Esophagus squamous epithelium (tissue), 4 donors: ENCODE measurements around the gene CCDC85C.

Source experiments
- CTCF ChIP-seq, 6 experiments: fragments of 450-650 bp in 4 of 6; fragments of 200-600 bp in 2 of 6; sonication (generic) in 2 of 6; IDR thresholded peaks; one replicate each; pipeline ENCODE4 v1.5.1; 2016 to 2019; ENCODE audit warnings: antibody characterized with exemption in 6 of 6, mild to moderate bottlenecking in 4 of 6, moderate library complexity in 4 of 6
- POLR2A ChIP-seq, 4 donors: fragments of 450-650 bp; IDR thresholded peaks; one replicate each; pipeline ENCODE4 v1.6.1; 2017; ENCODE audit warnings: antibody characterized with exemption in 4 of 4, mild to moderate bottlenecking in 4 of 4, moderate library complexity in 3 of 4

DNA sequence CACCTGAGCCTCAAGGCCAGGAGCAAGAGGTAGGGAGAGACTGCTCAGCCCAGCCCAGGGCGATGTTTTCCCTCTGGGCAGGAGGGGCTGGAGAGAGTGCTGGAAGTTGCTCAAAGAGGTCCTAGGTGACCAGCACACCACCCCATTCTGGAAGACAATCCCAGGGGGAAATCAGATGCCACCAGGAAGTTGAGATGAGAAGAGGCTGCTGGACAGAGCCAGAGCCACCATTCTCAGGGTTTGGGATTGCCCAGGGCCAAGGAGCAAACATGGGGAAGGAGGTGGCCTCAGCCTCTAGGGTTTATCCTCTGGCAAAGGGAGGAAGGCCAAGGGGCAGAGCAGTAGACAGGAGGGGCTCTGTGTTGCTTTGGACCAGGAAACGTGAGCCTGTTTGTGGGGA is 11.6 kb downstream of the CCDC85C start:
- TF ChIP-seq CTCF (IDR thresholded peaks at IDR 0.05), result no peak
- no peak for TF ChIP-seq POLR2A (IDR thresholded peaks at IDR 0.05)
